GM19035 (cell line): ENCODE measurements around the gene APOM.
A peak's percentile ranks its signal among the peaks of the same experiment; 100 is the strongest.

Experiments used
- ATAC-seq: cut with Tn5 transposase; IDR thresholded peaks from one replicate; pipeline ENCODE4 v1.9.1; 2021; ENCODE audit not compliant: unreplicated experiment

The APOM gene

GRCh38 chr6:31657406-31658157, 1.9 kb downstream of the APOM start:
- ATAC-seq: no peak

GRCh38 chr6:31658158-31658688, 2.5 kb downstream of the APOM start:
- ATAC-seq: no peak

GRCh38 chr6:31658983-31659648, 3.4 kb downstream of the APOM start:
- no peak for ATAC-seq

GRCh38 chr6:31659649-31660380, 4.1 kb downstream of the APOM start:
- peak; percentile 9 for ATAC-seq

- ATAC-seq: peak; percentile 44
Observed at GRCh38 chr6:31660381-31661261, 4.9 kb downstream of the APOM start, which contains the start of gene C6orf47. TSS of gene C6orf47 (minus strand) at chr6:31660778. CDS start at chr6:31659947, 831 bp downstream.

GRCh38 chr6:31661262-31662123, 5.8 kb downstream of the APOM start:
- ATAC-seq: no peak

- ATAC-seq: no peak
Observed at GRCh38 chr6:31662124-31662723, 6.5 kb downstream of the APOM start.

GRCh38 chr6:31663126-31663960, 7.6 kb downstream of the APOM start:
- no peak for ATAC-seq

- ATAC-seq: no peak
Observed at GRCh38 chr6:31663961-31664789, 8.5 kb downstream of the APOM start.

- peak; percentile 37 for ATAC-seq
Observed at GRCh38 chr6:31664790-31665500, 9.3 kb downstream of the APOM start, which contains the start of gene GPANK1. TSS of gene GPANK1 (minus strand) at chr6:31664997. CDS start at chr6:31664478, 519 bp downstream.

- ATAC-seq: peak; percentile 81
Observed at GRCh38 chr6:31665501-31666336, 10.0 kb downstream of the APOM start, which contains the start of gene CSNK2B. TSS of gene CSNK2B (plus strand) at chr6:31666080. CDS start at chr6:31666832, 752 bp downstream.

GRCh38 chr6:31666337-31666965, 10.8 kb downstream of the APOM start:
- ATAC-seq: no peak

GRCh38 chr6:31669676-31670075, 14.0 kb downstream of the APOM start, which contains the start of gene LY6G5B:
TSS of gene LY6G5B (plus strand) at chr6:31669976. CDS start at chr6:31670951, 975 bp downstream.
- ATAC-seq: no peak

GRCh38 chr6:31676322-31676903, 20.7 kb downstream of the APOM start:
- ATAC-seq: no peak

GRCh38 chr6:31676904-31677303, 21.2 kb downstream of the APOM start:
- no peak for ATAC-seq
